Parathyroid adenoma (tissue), 2 donors: ENCODE measurements around the gene L3MBTL2.
A peak's percentile ranks its signal among the peaks of the same experiment; 100 is the strongest.

Experiments
- H2AFZ ChIP-seq: fragments of 300-600 bp; sonication (generic); one replicate; pipeline ENCODE4 v1.7.0; 2017; ENCODE audit warnings: antibody characterized with exemption, mild to moderate bottlenecking
- H3K27ac ChIP-seq: fragments of 300-600 bp; sonication (generic); one replicate; pipeline ENCODE4 v1.7.0; 2017
- H3K27me3 ChIP-seq: fragments of 300-600 bp; sonication (generic); one replicate; pipeline ENCODE4 v1.7.0; 2017; ENCODE audit warnings: low read length; ENCODE audit not compliant: control insufficient read depth, insufficient read depth
- H3K36me3 ChIP-seq: fragments of 300-600 bp; sonication (generic); one replicate; pipeline ENCODE4 v1.7.0; 2017; ENCODE audit warnings: low read length; ENCODE audit not compliant: control insufficient read depth, insufficient read depth
- H3K4me1 ChIP-seq: fragments of 300-600 bp; sonication (generic); one replicate; pipeline ENCODE4 v1.7.0; 2017; ENCODE audit warnings: control low read depth
- H3K4me2 ChIP-seq: fragments of 300-600 bp; sonication (generic); one replicate; pipeline ENCODE4 v1.7.0; 2017; ENCODE audit warnings: low read length
- H3K4me3 ChIP-seq: fragments of 300-600 bp; sonication (generic); one replicate; pipeline ENCODE4 v1.7.0; 2017; ENCODE audit warnings: low read depth, low read length
- H3K79me2 ChIP-seq: fragments of 300-600 bp; sonication (generic); one replicate; pipeline ENCODE4 v1.7.0; 2017; ENCODE audit warnings: control low read depth
- H3K9ac ChIP-seq: fragments of 300-600 bp; sonication (generic); one replicate; pipeline ENCODE4 v1.7.0; 2017; ENCODE audit warnings: mild to moderate bottlenecking
- H3K9me3 ChIP-seq: fragments of 300-600 bp; sonication (generic); one replicate; pipeline ENCODE4 v1.7.0; 2017; ENCODE audit warnings: low read length; ENCODE audit not compliant: control insufficient read depth
- TF ChIP-seq, protein P1 (sequence below): fragments of 300-600 bp; sonication (generic); IDR thresholded peaks from one replicate; pipeline ENCODE4 v1.7.0; 2017; ENCODE audit warnings: antibody characterized with exemption, mild to moderate bottlenecking
- donor health status: primary hyperparathyroidism.

The L3MBTL2 gene

DNA sequence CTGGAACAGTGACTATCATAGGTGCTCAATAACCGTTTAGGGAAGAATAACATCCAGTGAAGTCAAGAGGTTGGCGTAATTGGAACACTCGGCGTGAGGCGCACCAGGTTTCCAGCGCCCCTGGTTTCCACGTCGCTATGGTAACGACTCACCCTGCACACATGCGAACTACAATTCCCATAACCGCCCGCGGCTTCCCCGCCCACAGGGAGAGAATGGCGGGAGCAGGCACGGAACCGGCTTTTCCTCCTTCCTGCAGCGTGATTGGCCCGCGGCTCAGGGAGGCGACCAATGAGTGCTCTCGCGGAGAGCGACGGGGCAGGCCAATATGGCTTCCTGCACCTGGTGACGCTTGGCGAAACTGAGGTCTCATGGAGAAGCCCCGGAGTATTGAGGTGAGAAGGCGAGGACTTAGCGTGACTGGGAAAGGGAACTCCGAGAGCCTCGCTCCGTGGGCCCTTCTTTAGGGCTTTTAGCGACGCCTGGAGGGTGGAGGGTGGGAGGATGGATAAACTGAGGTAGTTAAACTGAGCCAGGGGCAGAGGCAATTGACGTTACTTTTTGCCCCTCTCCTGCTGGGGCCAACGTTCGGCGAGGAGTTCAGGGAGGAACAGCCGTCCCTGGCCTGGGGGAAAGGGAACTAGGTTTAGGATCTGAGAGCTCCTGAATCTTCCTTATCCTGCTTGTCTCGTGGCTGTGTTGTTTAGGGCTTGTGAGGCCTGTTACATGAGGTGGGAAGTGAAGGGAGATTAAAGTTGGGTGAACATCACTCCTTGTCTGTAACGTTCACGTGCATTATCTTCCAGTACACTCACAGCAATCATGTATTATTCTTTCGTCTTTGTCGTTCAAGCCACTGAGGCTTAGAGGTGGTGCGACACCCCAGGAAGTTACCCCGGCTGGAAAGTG is at the start of gene L3MBTL2:
TSS of gene L3MBTL2 (plus strand) at position 321 of the 909 bp plus-strand sequence. CDS start at position 372, 51 bp downstream.
- peak within 1 kb of the TSS; percentile 68 for H3K4me3 ChIP-seq
- H3K36me3 ChIP-seq, result no peaks in the 10 kb centered on the region
- H3K79me2 ChIP-seq, result no peaks in the 10 kb centered on the region
- H3K27me3 ChIP-seq, result no peaks in the 10 kb centered on the region
- peak within 1 kb of the TSS; percentile 98 for H2AFZ ChIP-seq
- no peaks in the 10 kb centered on the region for H3K9me3 ChIP-seq
- TF ChIP-seq, protein P1, sequence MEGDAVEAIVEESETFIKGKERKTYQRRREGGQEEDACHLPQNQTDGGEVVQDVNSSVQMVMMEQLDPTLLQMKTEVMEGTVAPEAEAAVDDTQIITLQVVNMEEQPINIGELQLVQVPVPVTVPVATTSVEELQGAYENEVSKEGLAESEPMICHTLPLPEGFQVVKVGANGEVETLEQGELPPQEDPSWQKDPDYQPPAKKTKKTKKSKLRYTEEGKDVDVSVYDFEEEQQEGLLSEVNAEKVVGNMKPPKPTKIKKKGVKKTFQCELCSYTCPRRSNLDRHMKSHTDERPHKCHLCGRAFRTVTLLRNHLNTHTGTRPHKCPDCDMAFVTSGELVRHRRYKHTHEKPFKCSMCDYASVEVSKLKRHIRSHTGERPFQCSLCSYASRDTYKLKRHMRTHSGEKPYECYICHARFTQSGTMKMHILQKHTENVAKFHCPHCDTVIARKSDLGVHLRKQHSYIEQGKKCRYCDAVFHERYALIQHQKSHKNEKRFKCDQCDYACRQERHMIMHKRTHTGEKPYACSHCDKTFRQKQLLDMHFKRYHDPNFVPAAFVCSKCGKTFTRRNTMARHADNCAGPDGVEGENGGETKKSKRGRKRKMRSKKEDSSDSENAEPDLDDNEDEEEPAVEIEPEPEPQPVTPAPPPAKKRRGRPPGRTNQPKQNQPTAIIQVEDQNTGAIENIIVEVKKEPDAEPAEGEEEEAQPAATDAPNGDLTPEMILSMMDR, result no peak
- H3K4me2 ChIP-seq, result peak within 1 kb of the TSS; percentile 46
- no peaks in the 10 kb centered on the region for H3K4me1 ChIP-seq
- no peak within 1 kb of the TSS for H3K9ac ChIP-seq
- peak within 1 kb of the TSS; percentile 39 for H3K27ac ChIP-seq

DNA sequence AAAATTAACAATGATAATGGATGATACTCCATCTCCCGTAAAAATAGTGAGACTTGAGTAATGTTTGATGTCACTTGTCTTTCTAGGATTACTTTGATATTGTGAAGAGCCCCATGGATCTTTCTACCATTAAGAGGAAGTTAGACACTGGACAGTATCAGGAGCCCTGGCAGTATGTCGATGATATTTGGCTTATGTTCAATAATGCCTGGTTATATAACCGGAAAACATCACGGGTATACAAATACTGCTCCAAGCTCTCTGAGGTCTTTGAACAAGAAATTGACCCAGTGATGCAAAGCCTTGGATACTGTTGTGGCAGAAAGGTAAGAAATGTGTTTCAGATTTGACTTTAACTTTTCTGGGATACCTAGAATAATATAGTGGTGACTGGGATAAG is 48.0 kb upstream of the L3MBTL2 start:
- Histone ChIP-seq H3K4me2 (no peak overlapping the region), H2AFZ (no peak overlapping the region), H3K79me2 (peaks cover 6% of the 10 kb centered on the region), H3K36me3 (no peaks in the 10 kb centered on the region), H3K9ac (no peak overlapping the region), H3K9me3 (no peaks in the 10 kb centered on the region), H3K4me3 (no peak overlapping the region), H3K27me3 (no peaks in the 10 kb centered on the region), H3K27ac (no peak overlapping the region), H3K4me1 (no peaks in the 10 kb centered on the region)
- TF ChIP-seq, protein P1, result no peak

DNA sequence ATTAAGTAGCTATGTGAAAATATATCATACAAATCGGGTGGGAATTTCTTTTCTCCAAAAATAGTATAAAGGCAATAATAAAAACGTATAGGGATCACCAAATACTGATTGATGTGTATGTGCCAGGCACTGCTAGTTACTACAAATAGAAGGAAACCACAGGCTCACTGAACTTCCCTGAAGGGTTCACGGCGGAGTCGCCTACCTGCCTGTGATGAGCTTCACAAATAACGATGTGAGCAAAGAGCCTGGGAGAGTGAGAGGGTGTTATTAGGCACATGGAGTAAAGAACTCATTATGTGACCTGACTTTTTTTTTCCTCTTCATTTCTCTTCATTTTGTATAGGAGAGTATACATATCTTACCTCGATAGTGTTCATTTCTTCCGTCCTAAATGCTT is 36.0 kb upstream of the L3MBTL2 start:
- TF ChIP-seq, protein P1, result no peak
- Histone ChIP-seq H3K27me3 (no peaks in the 10 kb centered on the region), H3K36me3 (no peaks in the 10 kb centered on the region)

DNA sequence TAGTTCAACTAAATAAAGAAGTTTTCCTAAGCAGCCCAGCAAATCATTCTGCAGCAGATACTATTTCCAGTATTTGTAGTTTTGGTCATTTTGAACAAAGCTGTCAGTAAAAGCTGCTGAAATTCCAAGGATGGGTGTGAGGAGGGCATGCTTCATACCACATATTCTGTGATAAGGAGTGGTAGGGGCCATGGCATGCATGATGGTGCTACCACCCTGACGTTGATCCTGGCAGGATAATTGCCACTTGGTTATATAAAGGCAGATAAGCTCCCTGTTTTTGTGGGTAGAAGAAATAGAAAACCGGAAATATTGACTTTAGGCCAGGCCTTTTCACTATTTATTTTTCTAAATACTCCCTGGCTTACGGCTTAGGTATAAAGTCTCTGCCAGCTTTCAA is 33.1 kb upstream of the L3MBTL2 start:
- Histone ChIP-seq H3K27me3 (no peaks in the 10 kb centered on the region), H3K4me1 (no peaks in the 10 kb centered on the region), H3K9me3 (no peaks in the 10 kb centered on the region), H3K36me3 (no peaks in the 10 kb centered on the region), H2AFZ (no peak overlapping the region), H3K9ac (no peak overlapping the region), H3K4me2 (no peak overlapping the region), H3K4me3 (no peak overlapping the region), H3K27ac (no peak overlapping the region), H3K79me2 (no peaks in the 10 kb centered on the region)
- TF ChIP-seq, protein P1, result no peak

More for the DNA sequence above, 36.0 kb upstream of the L3MBTL2 start:
- no peaks in the 10 kb centered on the region for H3K4me1 ChIP-seq
- no peak overlapping the region for H3K27ac ChIP-seq
- H3K4me3 ChIP-seq, result no peak overlapping the region
- no peaks in the 10 kb centered on the region for H3K79me2 ChIP-seq
- no peak overlapping the region for H3K9ac ChIP-seq
- H2AFZ ChIP-seq, result no peak overlapping the region
- no peaks in the 10 kb centered on the region for H3K9me3 ChIP-seq
- H3K4me2 ChIP-seq, result no peak overlapping the region
